SK-N-SH (cell line): ENCODE data around the gene VSIG10. TPM values are rescaled to one million over a fixed set of nuclear protein-coding genes. Genes with fewer than 3 reads are reported as not detected.

Source experiments
- CTCF ChIA-PET: fragments of 300-600, 350-600 bp; formaldehyde crosslinking; extraction: SDS; loops from one replicate; lab custom pipeline; 2021; lab: Yijun Ruan, JAX
- POLR2A ChIA-PET: fragments of 350-600 bp; sonication (Branson Sonifier 250); formaldehyde crosslinking; extraction: SDS; loops from one replicate; lab custom pipeline; 2020; ENCODE audit warnings: antibody characterized with exemption, inconsistent platforms; lab: Yijun Ruan, JAX
- DNase-seq: peaks from one replicate; pipeline ENCODE4 v3.0.0; 2012
- H2AFZ ChIP-seq: fragments of 200-600 bp; sonication (generic); 2 replicates; pipeline ENCODE4 v1.8.1; 2016; ENCODE audit warnings: antibody characterized with exemption, mild to moderate bottlenecking, low read depth
- H3F3A ChIP-seq: fragments of 200-600 bp; sonication (generic); replicated peaks from 2 replicates; pipeline ENCODE3; 2016; ENCODE audit warnings: antibody characterized with exemption, mild to moderate bottlenecking; ENCODE audit not compliant: insufficient read depth
- H3K27ac ChIP-seq, 2 experiments: fragments of 200-500 bp in 1 of 2; fragments of 200-600 bp in 1 of 2; sonication (Bioruptor generic) in 1 of 2; sonication (generic), shearing (Covaris generic) in 1 of 2; 2 replicates each; pipeline versions ENCODE4 v1.5.1 to v1.6.1; 2014 to 2016; ENCODE audit warnings: low read depth in 2 of 2, inconsistent platforms in 1 of 2, low read length in 1 of 2, mild to moderate bottlenecking in 1 of 2, mixed read lengths in 1 of 2
- H3K27me3 ChIP-seq: fragments of 200-600 bp; sonication (generic), shearing (Covaris generic); 2 replicates; pipeline ENCODE4 v1.6.1; 2016; ENCODE audit warnings: mixed run types; ENCODE audit not compliant: insufficient read depth
- H3K36me3 ChIP-seq, 2 experiments: fragments of 200-500 bp in 1 of 2; fragments of 200-600 bp in 1 of 2; sonication (Bioruptor generic) in 1 of 2; sonication (generic) in 1 of 2; replicated peaks in 1 of 2; 2 replicates each; pipeline versions ENCODE3 to v1.5.1; 2014 to 2016; ENCODE audit warnings: low read length in 1 of 2, mild to moderate bottlenecking in 1 of 2; ENCODE audit not compliant: insufficient read depth in 2 of 2, control insufficient read depth in 1 of 2
- H3K4me1 ChIP-seq, 2 experiments: fragments of 200-500 bp in 1 of 2; fragments of 200-600 bp in 1 of 2; sonication (Bioruptor generic) in 1 of 2; sonication (generic), shearing (Covaris generic) in 1 of 2; 2 replicates each; pipeline versions ENCODE4 v1.5.1 to v1.6.1; 2014 to 2016; ENCODE audit warnings: low read depth in 1 of 2, low read length in 1 of 2, mixed run types in 1 of 2; ENCODE audit not compliant: insufficient read depth in 2 of 2, control insufficient read depth in 1 of 2
- H3K4me2 ChIP-seq: fragments of 200-600 bp; sonication (generic), shearing (Covaris generic); 2 replicates; pipeline ENCODE4 v1.6.1; 2017; ENCODE audit warnings: mixed run types
- H3K4me3 ChIP-seq, 2 experiments: fragments of 200-500 bp in 1 of 2; fragments of 200-600 bp in 1 of 2; sonication (Bioruptor generic) in 1 of 2; sonication (generic), shearing (Covaris generic) in 1 of 2; 2 replicates each; pipeline versions ENCODE4 v1.5.1 to v1.8.1; 2014 to 2016; ENCODE audit warnings: low read depth in 2 of 2, inconsistent platforms in 1 of 2, low read length in 1 of 2, mild to moderate bottlenecking in 1 of 2, mixed read lengths in 1 of 2, moderate library complexity in 1 of 2
- H3K79me2 ChIP-seq: fragments of 200-600 bp; sonication (generic); 2 replicates; pipeline ENCODE4 v1.8.1; 2017; ENCODE audit warnings: mild to moderate bottlenecking; ENCODE audit not compliant: insufficient read depth
- H3K9ac ChIP-seq: fragments of 200-600 bp; sonication (generic); 2 replicates; pipeline ENCODE4 v1.6.1; 2017; ENCODE audit warnings: mixed run types
- H3K9me2 ChIP-seq: fragments of 200-600 bp; sonication (generic); 2 replicates; pipeline ENCODE4 v1.6.1; 2017; ENCODE audit warnings: mixed run types
- H3K9me3 ChIP-seq: fragments of 200-600 bp; sonication (generic); 2 replicates; pipeline ENCODE4 v1.6.1; 2017; ENCODE audit warnings: mixed run types, mild to moderate bottlenecking, moderate library complexity
- H4K20me1 ChIP-seq: fragments of 200-600 bp; sonication (generic); 2 replicates; pipeline ENCODE4 v1.6.1; 2017; ENCODE audit warnings: mild to moderate bottlenecking, mixed run types; ENCODE audit not compliant: insufficient read depth
- ELF1 ChIP-seq: IDR thresholded peaks from 2 replicates; pipeline ENCODE4 v1.4.0; 2012
- EP300 ChIP-seq, 2 experiments: IDR thresholded peaks; 2 replicates each; pipeline versions ENCODE4 v1.4.0 to v1.6.1; 2012; ENCODE audit warnings: borderline replicate concordance in 1 of 2, low read depth in 1 of 2, low read length in 1 of 2
- GATA2 ChIP-seq: sonication (generic); formaldehyde crosslinking; IDR thresholded peaks from 2 replicates; pipeline ENCODE4 v1.5.0; 2020; ENCODE audit warnings: mild to moderate bottlenecking, missing genetic modification reagents
- JUND ChIP-seq: IDR thresholded peaks from 2 replicates; pipeline ENCODE4 v1.4.0; 2012
- MEF2A ChIP-seq: IDR thresholded peaks from 2 replicates; pipeline ENCODE4 v1.4.0; 2012; ENCODE audit warnings: low read depth, borderline replicate concordance
- NFIC ChIP-seq: IDR thresholded peaks from 2 replicates; pipeline ENCODE4 v1.4.0; 2012; ENCODE audit warnings: borderline replicate concordance
- NRF1 ChIP-seq: IDR thresholded peaks from 2 replicates; pipeline ENCODE4 v1.6.1; 2012; ENCODE audit warnings: low read depth, mild to moderate bottlenecking, low read length
- RFX5 ChIP-seq: IDR thresholded peaks from 2 replicates; pipeline ENCODE4 v1.6.1; 2012; ENCODE audit warnings: mild to moderate bottlenecking, improper control_type of control experiment, low read length
- SIN3A ChIP-seq: IDR thresholded peaks from 2 replicates; pipeline ENCODE4 v1.6.1; 2012; ENCODE audit warnings: low read depth, mild to moderate bottlenecking, low read length, moderate library complexity, borderline replicate concordance
- USF1 ChIP-seq: IDR thresholded peaks from 2 replicates; pipeline ENCODE4 v1.4.0; 2012; ENCODE audit warnings: low read depth, borderline replicate concordance
- WGBS: methylation state at CpG from one replicate; pipeline ENCODE4 v1.1.6; 2017; ENCODE audit warnings: low lambda C conversion rate; 5-methylcytosine and 5-hydroxymethylcytosine counted together
- polyA plus RNA-seq, 3 experiments: library from polyadenylated mRNA; depleted of rRNA; stranded (reverse); fragments of >200 nt; gene quantifications; 2 replicates each; pipeline ENCODE4 v1.2.3, GENCODE V29; 2012

The VSIG10 gene
- polyA plus RNA-seq, 1 of the 3 experiments (the other 2 are of a cell fraction), result 12.5 TPM

- H3K4me1 ChIP-seq, result peaks cover 0 to 4% of the 10 kb centered on the region in 2 experiments; a peak in 1 of 4 replicates
- peaks cover 18 to 19% of the 10 kb centered on the region in 2 experiments for H3K36me3 ChIP-seq
- no peak overlapping the region for H3K27ac ChIP-seq
- 0 out of 2 replicates have a peak, but pooled peaks cover 3% of the 10 kb centered on the region for H4K20me1 ChIP-seq
- no peaks in the 10 kb centered on the region for H3F3A ChIP-seq
- H3K9ac ChIP-seq, result peak overlapping the region; percentile 92
- ChIA-PET POLR2A (interaction anchor here (1.2 kb wide), 1 partner anchor 34 kb away, joined by 4 read pairs; no protein-coding TSS in a partner anchor), CTCF (interaction anchor here (0.9 to 3.0 kb wide), 4 partner anchors 10 to 239 kb away, joined by 3 to 18 read pairs (median 5); partner anchors contain the start of gene SUDS3)
- TF ChIP-seq NFIC (no peak), SIN3A (no peak), USF1 (no peak), GATA2 (CRISPR knock-in tag) (no peak), JUND (no peak), MEF2A (no peak)
- peak overlapping the region; percentile 100 for H3K4me2 ChIP-seq
- peak overlapping the region; percentile 70 to 81 for H3K4me3 ChIP-seq
- no peaks in the 10 kb centered on the region for H3K27me3 ChIP-seq
- no peaks in the 10 kb centered on the region for H3K9me3 ChIP-seq
- no peaks in the 10 kb centered on the region for H3K9me2 ChIP-seq
- H3K79me2 ChIP-seq, result peaks cover 46% of the 10 kb centered on the region
- no peak for DNase-seq
- 85% methylated on average over 10 of the region's 10 CpGs for WGBS
- H2AFZ ChIP-seq, result peak overlapping the region; percentile 73; the same call in 1 of the 2 replicates
Measured at GRCh38 chr12:118137148-118137678, 33.4 kb upstream of the VSIG10 start.

GRCh38 chr12:118136559-118137003, 32.8 kb upstream of the VSIG10 start:
- no peak for TF ChIP-seq JUND
- TF ChIP-seq EP300 (IDR thresholded peaks at IDR 0.05; ENCODE audit: borderline replicate concordance in 1 of 2, low read depth in 1 of 2, low read length in 1 of 2), result no peak
- TF ChIP-seq ELF1, result no peak
- no peak for TF ChIP-seq RFX5
- no peak for TF ChIP-seq NRF1
- H4K20me1 ChIP-seq, result 0 out of 2 replicates have a peak, but pooled peaks cover 3% of the 10 kb centered on the region
- H3F3A ChIP-seq, result no peaks in the 10 kb centered on the region
- no peaks in the 10 kb centered on the region for H3K27me3 ChIP-seq
- H3K4me1 ChIP-seq, result peaks cover 0 to 4% of the 10 kb centered on the region in 2 experiments; a peak in 1 of 4 replicates
- peak overlapping the region; percentile 73 for H2AFZ ChIP-seq
- no peaks in the 10 kb centered on the region for H3K9me3 ChIP-seq
- peak overlapping the region; percentile 28 to 57; a peak in 3 of 4 replicates for H3K27ac ChIP-seq
- no peaks in the 10 kb centered on the region for H3K9me2 ChIP-seq
- H3K36me3 ChIP-seq, result peaks cover 14 to 15% of the 10 kb centered on the region in 2 experiments
- 1% methylated on average over 15 of the region's 29 CpGs for WGBS
- peak overlapping the region; percentile 92 for H3K9ac ChIP-seq
- H3K4me2 ChIP-seq, result peak overlapping the region; percentile 100
- H3K4me3 ChIP-seq, result peak overlapping the region; percentile 70 to 81
- peaks cover 43% of the 10 kb centered on the region for H3K79me2 ChIP-seq
- DNase-seq, result peak; percentile 63
- ChIA-PET POLR2A (interaction anchor here (1.0 to 1.7 kb wide), 6 partner anchors 10 to 239 kb away, joined by 3 to 7 read pairs (median 4); partner anchors contain the start of genes SUDS3, VSIG10 and WSB2), CTCF (interaction anchor here (0.7 to 3.0 kb wide), 8 partner anchors 15 to 262 kb away, joined by 3 to 18 read pairs (median 6); partner anchors contain the start of genes SUDS3 and VSIG10)
